Aorta (tissue), 5 donors: ENCODE measurements around the gene SMARCA4. TPM values are rescaled to one million over a fixed set of nuclear protein-coding genes. Genes with fewer than 3 reads are reported as not detected.

ENCODE experiments used
- ATAC-seq: fragments of 200-7000 bp; cut with Tn5 transposase; one replicate; pipeline ENCODE4 v1.9.1; 2022; ENCODE audit warnings: moderate library complexity; ENCODE audit not compliant: low FRiP score
- DNase-seq, 2 donors: peaks; one replicate each; pipeline ENCODE4 v3.0.0-alpha.2; 2020
- H3K27ac ChIP-seq, 2 donors: one replicate each; pipeline ENCODE4 v1.5.1; 2013; ENCODE audit warnings: low read length in 2 of 2, mild to moderate bottlenecking in 2 of 2, moderate library complexity in 2 of 2, control low read depth in 1 of 2, inconsistent platforms in 1 of 2, low read depth in 1 of 2
- H3K27me3 ChIP-seq, 2 donors: one replicate each; pipeline ENCODE4 v1.6.1; 2013; ENCODE audit warnings: control low read depth in 1 of 2, low read length in 1 of 2, mild to moderate bottlenecking in 1 of 2, moderate library complexity in 1 of 2; ENCODE audit not compliant: insufficient read depth in 2 of 2, control insufficient read depth in 1 of 2
- H3K36me3 ChIP-seq, 2 donors: one replicate each; pipeline ENCODE4 v1.6.1; 2013; ENCODE audit warnings: control low read depth in 1 of 2, low read length in 1 of 2, mild to moderate bottlenecking in 1 of 2; ENCODE audit not compliant: insufficient read depth in 2 of 2, control insufficient read depth in 1 of 2
- H3K4me1 ChIP-seq, 2 donors: one replicate each; pipeline ENCODE4 v1.6.1; 2013; ENCODE audit warnings: low read length in 2 of 2, control low read depth in 1 of 2, mild to moderate bottlenecking in 1 of 2, moderate library complexity in 1 of 2; ENCODE audit not compliant: insufficient read depth in 2 of 2, control insufficient read depth in 1 of 2
- H3K4me3 ChIP-seq, 2 donors: one replicate each; pipeline ENCODE4 v1.5.1; 2013; ENCODE audit warnings: low read length in 2 of 2, control low read depth in 1 of 2, mild to moderate bottlenecking in 1 of 2
- H3K9me3 ChIP-seq: one replicate; pipeline ENCODE4 v1.6.1; 2013; ENCODE audit warnings: mild to moderate bottlenecking, low read length; ENCODE audit not compliant: control insufficient read depth
- WGBS, 2 donors: extraction: QIAGEN DNeasy Blood & Tissue Kit; methylation state at CpG; one replicate each; pipeline ENCODE4 v1.1.7; 2013; 5-methylcytosine and 5-hydroxymethylcytosine counted together
- intact Hi-C, 2 donors: fragments of 100-400 bp; cut with DNase I; formaldehyde crosslinking; loops; one replicate each; pipeline versions ENCODE4 v1.14.2 to v1.15.0; 2022
- polyA plus RNA-seq, 2 donors: library from polyadenylated mRNA; stranded (reverse); fragments of 200-250 nt; gene quantifications; one replicate each; pipeline ENCODE4 v1.2.3, GENCODE V29; 2013
- total RNA-seq, 2 donors: library from RNA; stranded (reverse); fragmentation: NEBNext Ultra II Directional; extraction: Animal tissue kit (Norgen Biotek cat#: 25700); gene quantifications; one replicate each; pipeline ENCODE4 v1.2.1, GENCODE V29; 2021
- donor health status: healthy with polysubstance abuse.
- donor health status: Bipolar disorder and iron deficiency.
- donor health status: DM: no; HTN: no; CAD: no.
- donor health status: DM: no; HTN: no; CAD: no.
- donor health status: DM: yes; HTN: yes; CAD: no.

Gene SMARCA4
- total and polyA plus RNA-seq, 4 donors, result 17.8 to 67.4 (median 63.4) TPM

DNA sequence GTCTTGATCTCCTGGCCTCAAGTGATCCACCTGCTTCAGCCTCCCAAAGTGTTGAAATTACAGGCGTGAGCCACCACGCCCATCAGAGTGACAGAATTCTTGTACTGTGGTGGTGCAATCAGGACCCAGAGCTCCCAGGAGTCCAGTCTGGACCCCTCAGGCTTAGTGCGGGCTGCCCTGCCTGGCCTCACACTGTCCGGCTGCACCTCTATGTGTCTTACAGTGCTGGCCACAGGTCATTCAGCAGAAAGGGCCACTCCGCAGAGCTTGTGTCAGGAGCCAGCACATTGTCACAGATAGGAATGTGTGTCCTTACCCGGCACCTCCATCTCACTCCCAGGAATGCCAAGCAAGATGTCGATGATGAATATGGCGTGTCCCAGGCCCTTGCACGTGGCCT is 49.2 kb downstream of the SMARCA4 start:
- no peak overlapping the region for H3K27ac ChIP-seq
- no peak overlapping the region for H3K4me3 ChIP-seq
- H3K36me3 ChIP-seq, result peaks cover 9 to 13% of the 10 kb centered on the region in 2 donors
- intact Hi-C loops, result no loop called here
- no peaks in the 10 kb centered on the region for H3K27me3 ChIP-seq
- H3K9me3 ChIP-seq, result no peaks in the 10 kb centered on the region
- ATAC-seq (no peak), DNase-seq (no peak)
- no peaks in the 10 kb centered on the region for H3K4me1 ChIP-seq
- 93 to 94% methylated on average over 9 of the region's 9 CpGs for WGBS, 2 donors

DNA sequence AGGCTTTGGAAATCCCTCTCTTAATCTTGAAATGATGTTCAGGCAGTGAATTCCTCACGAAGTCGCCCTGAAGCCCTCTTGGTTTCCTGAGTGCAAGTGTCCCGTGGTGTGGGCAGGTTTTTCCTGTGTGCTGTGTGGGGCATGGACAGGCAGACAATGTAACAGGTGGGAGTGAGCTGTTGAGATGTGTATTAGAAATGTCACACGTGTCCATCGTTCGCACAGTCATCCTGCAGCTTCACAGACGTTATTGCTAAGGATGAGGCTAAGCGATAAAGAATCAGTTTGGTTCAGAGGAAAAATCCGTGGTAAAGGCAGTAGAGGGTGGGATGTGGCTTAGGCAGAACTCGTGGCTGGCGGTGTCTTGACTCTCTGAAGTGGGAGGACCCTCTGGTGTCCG is 51.7 kb downstream of the SMARCA4 start:
- Histone ChIP-seq H3K4me1 (no peaks in the 10 kb centered on the region), H3K27ac (no peak overlapping the region), H3K27me3 (no peaks in the 10 kb centered on the region), H3K36me3 (peaks cover 9% of the 10 kb centered on the region in 2 donors), H3K4me3 (no peak overlapping the region), H3K9me3 (no peaks in the 10 kb centered on the region)
- DNase-seq, result no peak
- intact Hi-C loops, result no loop called here
- ATAC-seq, result no peak
- WGBS, 2 donors, result 88% methylated on average over 12 of the region's 12 CpGs

DNA sequence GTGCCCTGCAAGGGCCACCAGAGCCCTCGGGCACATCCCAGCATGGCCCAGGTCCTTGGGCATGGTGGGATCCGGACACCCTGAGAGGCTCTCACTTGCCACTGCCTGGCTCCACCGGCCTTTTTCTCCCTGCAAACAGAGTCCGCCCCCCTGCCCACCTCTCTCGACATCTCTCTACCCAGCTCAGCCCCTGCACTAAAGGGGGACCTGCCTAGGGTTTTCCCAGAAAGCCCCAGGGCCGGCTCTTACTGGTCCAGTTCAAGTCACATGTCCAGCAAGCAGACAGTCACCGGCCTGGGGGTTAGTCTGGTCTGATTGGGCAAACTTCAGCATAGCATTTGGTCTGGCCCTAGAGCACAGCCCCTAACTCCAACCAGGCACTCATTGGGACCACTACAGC is 52.9 kb downstream of the SMARCA4 start:
- no peaks in the 10 kb centered on the region for H3K27me3 ChIP-seq
- WGBS, 2 donors, result 92 to 94% methylated on average over 6 to 7 of the region's 7 CpGs
- intact Hi-C loops, result no loop called here
- H3K27ac ChIP-seq, result no peak overlapping the region
- DNase-seq, result no peak
- ATAC-seq, result no peak
- H3K9me3 ChIP-seq, result no peaks in the 10 kb centered on the region
- peaks cover 4 to 8% of the 10 kb centered on the region in 2 donors for H3K36me3 ChIP-seq
- no peaks in the 10 kb centered on the region for H3K4me1 ChIP-seq
- no peak overlapping the region for H3K4me3 ChIP-seq

DNA sequence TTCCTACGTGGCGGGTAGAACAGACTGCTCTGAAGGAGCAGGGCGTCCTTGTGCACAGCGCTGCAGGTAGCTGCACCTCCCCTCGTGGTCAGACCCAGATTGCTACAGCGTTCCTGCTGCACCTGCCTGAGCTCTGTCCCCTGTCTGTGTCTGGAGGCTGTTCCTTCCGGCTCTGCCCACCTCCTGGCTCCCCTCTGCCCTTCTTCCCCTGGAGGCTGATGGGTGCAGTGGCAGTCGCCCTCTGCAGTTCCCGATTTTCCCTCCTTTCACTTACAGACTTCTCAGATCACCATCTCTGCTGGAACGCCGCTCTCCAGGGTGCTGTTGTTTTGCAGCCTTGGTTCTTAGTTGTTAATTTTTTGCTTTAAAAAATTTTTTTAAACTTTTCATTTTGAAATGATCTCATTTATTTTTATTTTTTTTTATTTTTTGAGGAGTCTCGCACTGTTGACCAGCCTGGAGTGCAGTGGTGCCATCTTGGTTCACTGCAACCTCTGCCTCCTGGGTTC is 53.6 kb downstream of the SMARCA4 start:
- Histone ChIP-seq H3K4me1 (no peaks in the 10 kb centered on the region), H3K9me3 (no peaks in the 10 kb centered on the region), H3K36me3 (peaks cover 4 to 8% of the 10 kb centered on the region in 2 donors), H3K4me3 (no peak overlapping the region), H3K27ac (no peak overlapping the region), H3K27me3 (no peaks in the 10 kb centered on the region)
- ATAC-seq, result no peak
- DNase-seq, result no peak
- 85 to 89% methylated on average over 12 of the region's 12 CpGs for WGBS, 2 donors
- intact Hi-C loops, result no loop called here

DNA sequence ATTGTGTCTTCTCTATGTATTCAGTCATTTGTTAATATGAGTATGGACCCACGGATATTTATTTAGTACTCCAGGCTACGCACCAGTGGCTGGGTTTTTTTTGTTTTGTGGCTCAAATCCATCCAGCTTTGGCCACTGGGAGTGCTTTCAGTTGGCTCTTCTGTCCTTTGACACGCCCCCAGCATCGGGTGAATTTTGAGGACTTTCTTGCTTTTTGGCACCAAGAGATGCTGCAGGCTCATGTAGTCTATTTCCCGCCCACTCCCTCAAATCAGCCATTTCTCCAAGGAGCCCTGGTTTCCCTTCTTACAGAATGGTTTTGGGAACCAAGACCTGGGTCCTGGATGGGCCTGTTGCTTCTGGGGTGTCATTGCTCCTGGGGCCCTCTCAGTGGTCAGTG is 55.8 kb downstream of the SMARCA4 start:
- no peak overlapping the region for H3K27ac ChIP-seq
- no peak overlapping the region for H3K4me3 ChIP-seq
- peaks cover 4 to 12% of the 10 kb centered on the region in 2 donors for H3K36me3 ChIP-seq
- H3K27me3 ChIP-seq, result no peaks in the 10 kb centered on the region
- DNase-seq, result no peak
- ATAC-seq, result no peak
- no peaks in the 10 kb centered on the region for H3K4me1 ChIP-seq
- WGBS, 2 donors, result 66 to 67% methylated on average over 5 of the region's 5 CpGs
- H3K9me3 ChIP-seq, result no peaks in the 10 kb centered on the region
- intact Hi-C loops, result no loop called here

DNA sequence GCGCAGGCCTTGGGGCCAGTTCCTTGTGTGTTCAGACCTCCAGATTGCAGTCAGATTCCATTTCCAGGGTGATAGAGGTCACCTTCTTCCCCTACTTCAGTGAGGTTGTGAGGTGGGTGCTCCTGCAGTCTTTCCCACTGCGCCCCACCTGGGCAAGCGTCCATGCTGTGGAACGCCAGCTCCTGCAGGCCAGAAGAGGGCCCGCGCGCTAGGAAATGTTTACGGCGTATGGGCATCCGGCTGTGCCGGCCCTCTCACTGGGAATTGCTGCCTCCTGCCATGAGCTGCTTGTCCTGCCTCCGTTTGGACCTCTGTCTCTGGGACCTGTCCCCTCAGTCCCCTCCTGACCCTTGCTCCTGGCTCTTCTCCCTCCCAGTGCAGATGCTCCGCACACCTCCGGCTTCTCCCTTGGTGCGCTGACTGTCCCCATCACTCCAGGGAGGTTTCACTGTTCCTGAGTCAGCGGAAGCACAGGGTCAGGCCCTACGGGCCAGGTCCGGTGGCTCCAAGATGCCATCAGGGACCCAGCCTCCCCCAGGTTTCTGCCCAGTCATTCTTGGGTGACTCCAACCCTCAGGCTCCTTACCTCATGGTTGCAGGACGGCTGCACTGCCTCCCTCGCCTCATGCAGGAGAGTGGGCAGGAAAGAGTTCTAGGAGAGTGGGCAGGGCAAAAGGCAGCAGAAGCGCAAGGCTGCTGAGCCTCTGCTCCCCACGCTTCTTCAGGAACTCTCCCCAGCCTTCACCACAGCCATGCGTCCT is 56.6 kb downstream of the SMARCA4 start:
- WGBS, 2 donors, result 92 to 94% methylated on average over 23 of the region's 23 CpGs
- no peak overlapping the region for H3K4me3 ChIP-seq
- no peaks in the 10 kb centered on the region for H3K27me3 ChIP-seq
- intact Hi-C loops, result no loop called here
- DNase-seq (no peak), ATAC-seq (no peak)
- no peak overlapping the region for H3K27ac ChIP-seq
- H3K9me3 ChIP-seq, result no peaks in the 10 kb centered on the region
- H3K36me3 ChIP-seq, result peaks cover 4 to 12% of the 10 kb centered on the region in 2 donors
- H3K4me1 ChIP-seq, result no peaks in the 10 kb centered on the region

DNA sequence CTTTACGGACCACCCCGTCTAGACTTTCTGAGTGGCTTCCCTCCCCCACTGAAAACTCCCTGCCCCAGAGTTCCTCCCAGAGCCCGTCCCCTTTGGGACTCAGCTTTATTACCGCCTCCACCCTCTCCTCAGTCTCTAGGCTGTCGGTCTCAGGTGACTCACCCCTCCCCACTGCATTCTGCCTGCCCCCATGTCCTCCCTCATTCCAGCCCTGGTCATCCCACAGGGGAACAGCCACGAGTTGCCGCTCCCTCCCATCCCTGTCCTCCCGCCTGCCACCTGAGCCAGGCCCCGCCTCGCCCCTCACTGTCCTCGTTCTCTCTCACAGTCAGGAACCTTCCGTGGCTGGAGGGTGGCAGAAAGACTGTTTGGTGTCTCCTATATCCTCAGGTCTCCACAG is 57.3 kb downstream of the SMARCA4 start:
- H3K4me3 ChIP-seq, result no peak overlapping the region
- H3K27ac ChIP-seq, result no peak overlapping the region
- DNase-seq (no peak), ATAC-seq (no peak)
- H3K36me3 ChIP-seq, result peaks cover 4 to 7% of the 10 kb centered on the region in 2 donors
- no peaks in the 10 kb centered on the region for H3K27me3 ChIP-seq
- WGBS, 2 donors, result 77 to 79% methylated on average over 12 of the region's 12 CpGs
- intact Hi-C loops, result no loop called here
- H3K4me1 ChIP-seq, result no peaks in the 10 kb centered on the region
- H3K9me3 ChIP-seq, result no peaks in the 10 kb centered on the region

DNA sequence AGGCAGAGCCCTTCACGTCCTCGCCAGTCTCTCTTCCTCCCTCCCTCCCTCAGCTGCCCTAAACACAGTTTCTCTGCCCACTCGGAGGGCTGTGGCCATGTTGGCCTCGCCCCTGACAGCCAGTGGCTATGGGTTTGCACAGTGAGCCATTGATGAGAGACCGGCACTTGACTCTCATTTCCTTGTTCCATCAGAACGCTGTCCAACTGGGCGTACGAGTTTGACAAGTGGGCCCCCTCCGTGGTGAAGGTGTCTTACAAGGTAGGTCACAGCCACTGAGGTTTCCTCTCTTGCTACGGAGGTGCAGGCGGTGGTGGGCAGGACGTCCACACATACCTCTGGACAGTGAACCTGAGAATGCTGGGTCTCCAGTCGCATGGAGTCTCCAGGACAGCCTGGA is 57.9 kb downstream of the SMARCA4 start:
- Histone ChIP-seq H3K36me3 (peaks cover 0 to 7% of the 10 kb centered on the region in 2 donors), H3K9me3 (no peaks in the 10 kb centered on the region), H3K27me3 (no peaks in the 10 kb centered on the region), H3K27ac (no peak overlapping the region), H3K4me3 (no peak overlapping the region), H3K4me1 (no peaks in the 10 kb centered on the region)
- no peak for DNase-seq
- no peak for ATAC-seq
- intact Hi-C loops, result no loop called here
- 92 to 93% methylated on average over 13 of the region's 13 CpGs for WGBS, 2 donors

DNA sequence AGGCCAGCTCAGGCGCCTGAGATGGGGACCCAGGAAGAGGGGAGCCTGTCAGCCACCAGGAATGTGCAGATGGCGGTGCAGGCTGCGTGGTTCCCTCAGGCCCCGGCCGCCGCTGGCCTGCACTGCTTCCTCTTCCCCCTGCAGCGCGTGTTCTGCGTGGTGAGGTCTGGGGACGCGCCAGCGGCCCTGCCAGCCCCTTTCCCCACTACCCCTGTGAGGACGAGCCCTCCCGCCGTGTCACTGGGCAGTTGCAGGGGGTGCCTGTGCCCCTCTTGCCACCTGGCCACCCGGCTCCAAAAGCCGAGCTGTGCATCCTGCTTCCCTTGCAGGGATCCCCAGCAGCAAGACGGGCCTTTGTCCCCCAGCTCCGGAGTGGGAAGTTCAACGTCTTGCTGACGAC is 58.4 kb downstream of the SMARCA4 start:
- intact Hi-C loops, result no loop called here
- ATAC-seq (no peak), DNase-seq (no peak)
- H3K27me3 ChIP-seq, result no peaks in the 10 kb centered on the region
- H3K4me3 ChIP-seq, result no peak overlapping the region
- H3K27ac ChIP-seq, result no peak overlapping the region
- H3K9me3 ChIP-seq, result no peaks in the 10 kb centered on the region
- peaks cover 0 to 9% of the 10 kb centered on the region in 2 donors for H3K36me3 ChIP-seq
- no peaks in the 10 kb centered on the region for H3K4me1 ChIP-seq
- 92 to 95% methylated on average over 13 to 21 of the region's 21 CpGs for WGBS, 2 donors
